Stimulated activated CD4-positive, alpha-beta T cell treated with anti-CD3 and anti-CD28 coated beads, TNF-alpha, amount 100 ng/mL, for 24 hours (primary cell): Measurements from ENCODE around the gene ANGPTL4.
"Not testable (repeated sequence)": the region's sequence is repeated elsewhere in the genome, so short reads cannot be mapped to it uniquely, and the experiment has no call there.

Experiments
- DNase-seq, 3 experiments: peaks; one replicate each; pipeline ENCODE4 v3.0.0-alpha.2; 2020; ENCODE audit warnings: low read depth in 3 of 3

ANGPTL4 gene

DNA sequence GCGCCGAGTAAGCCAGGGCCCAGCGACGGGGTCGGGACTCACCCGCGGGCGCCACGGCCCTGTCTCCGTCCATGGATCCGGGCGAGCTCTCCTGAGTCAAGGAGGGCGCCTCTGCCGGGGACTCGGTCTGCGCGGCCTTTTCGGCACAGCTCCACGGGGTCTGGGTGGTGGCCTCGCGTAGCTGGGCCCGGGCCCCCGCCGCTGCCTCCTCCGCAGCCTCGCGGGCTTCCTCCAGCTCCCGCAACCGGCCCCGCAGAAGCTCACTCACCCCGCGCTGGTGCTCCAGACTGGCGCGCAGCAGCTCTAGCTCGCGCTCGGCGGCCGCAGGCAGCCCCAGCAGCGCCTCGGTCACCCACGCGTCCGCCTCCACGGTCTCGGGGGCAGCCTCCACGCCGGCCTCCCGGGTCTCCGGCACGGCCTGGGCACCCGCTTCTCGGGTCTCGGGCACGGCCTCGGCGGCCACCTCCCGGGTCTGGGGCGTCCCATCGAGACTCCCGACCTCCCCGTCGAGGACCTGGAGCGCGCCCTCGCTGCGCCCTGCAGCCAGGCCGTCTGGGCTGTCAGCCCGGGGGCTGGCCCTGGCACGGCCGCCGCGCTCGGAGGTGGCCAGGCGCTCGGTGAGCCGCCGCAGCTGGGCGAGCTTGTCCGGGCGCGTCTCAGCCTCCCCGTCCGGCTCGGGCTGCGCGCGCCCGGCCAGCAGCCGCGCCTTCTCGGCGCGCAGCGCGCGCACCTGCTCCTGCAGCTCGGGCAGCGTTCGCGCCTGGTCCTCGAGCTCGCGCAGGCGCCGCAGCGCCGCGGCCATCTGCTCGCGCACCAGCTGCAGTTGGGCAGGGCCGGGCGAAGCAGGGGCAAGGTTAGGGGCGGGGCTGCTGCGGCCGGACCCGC, 29.3 kb upstream of the ANGPTL4 start:
- peak in 1 of 3 experiments; percentile 49 for DNase-seq

DNA sequence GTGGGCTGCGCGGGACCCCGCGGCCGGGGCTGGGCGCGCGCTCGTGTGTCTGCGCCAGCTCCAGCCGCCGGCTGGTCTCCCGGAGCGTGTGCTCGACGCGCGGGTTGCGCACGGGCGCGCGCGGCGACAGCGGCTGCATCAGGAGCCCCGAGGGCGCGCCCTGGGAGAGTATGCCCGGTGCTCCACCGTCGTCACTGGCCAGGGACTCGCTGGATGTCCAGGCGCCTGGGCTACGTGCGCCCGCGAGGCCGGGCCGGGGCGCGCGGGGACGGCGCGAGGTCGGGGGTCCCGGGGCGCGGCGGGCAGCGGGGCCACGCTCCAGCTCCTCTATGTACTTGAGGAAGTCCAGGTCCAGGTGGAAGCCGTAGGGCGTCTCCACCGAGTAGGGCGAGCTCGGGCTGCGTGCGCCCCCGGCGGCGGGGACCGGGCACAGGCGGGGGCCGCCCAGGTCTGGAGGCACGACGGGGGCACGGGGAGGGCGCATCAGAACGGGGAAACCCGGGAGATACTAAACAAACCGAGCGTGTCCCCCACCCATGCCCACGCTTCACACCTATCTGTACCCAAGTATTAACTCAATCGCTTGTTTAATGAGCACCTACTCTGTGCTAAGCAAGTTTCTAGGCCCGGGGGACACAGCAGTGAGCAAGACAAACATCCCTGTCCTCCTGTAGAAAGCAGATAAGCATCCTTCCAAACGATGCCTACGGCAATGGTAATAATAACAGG, 28.4 kb upstream of the ANGPTL4 start:
- peak in 1 of 3 experiments; percentile 34 for DNase-seq

DNA sequence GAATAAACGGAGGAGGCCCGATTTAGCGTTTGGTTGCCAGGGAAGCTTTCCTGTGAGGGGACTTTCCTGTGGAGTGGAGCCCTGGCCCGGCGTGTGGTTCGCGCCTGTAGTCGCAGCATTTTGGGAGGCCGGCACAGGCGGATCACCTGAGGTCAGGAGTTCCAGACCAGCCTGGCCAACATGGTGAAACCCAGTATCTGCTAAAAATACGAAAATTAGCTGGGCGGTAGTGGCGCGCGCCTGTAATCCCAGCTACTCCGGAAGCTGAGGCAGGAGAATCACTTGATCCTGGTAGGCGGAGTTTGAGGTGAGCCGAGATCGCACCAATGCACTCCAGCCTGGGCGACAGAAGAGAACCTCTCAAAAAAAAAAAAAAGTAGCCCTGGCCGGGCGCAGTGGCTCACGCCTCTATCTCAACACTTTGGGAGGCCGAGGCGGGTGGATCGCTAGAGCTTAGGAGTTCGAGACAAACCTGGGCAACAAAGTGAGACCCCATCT, 27.8 kb upstream of the ANGPTL4 start:
- DNase-seq: no peak

DNA sequence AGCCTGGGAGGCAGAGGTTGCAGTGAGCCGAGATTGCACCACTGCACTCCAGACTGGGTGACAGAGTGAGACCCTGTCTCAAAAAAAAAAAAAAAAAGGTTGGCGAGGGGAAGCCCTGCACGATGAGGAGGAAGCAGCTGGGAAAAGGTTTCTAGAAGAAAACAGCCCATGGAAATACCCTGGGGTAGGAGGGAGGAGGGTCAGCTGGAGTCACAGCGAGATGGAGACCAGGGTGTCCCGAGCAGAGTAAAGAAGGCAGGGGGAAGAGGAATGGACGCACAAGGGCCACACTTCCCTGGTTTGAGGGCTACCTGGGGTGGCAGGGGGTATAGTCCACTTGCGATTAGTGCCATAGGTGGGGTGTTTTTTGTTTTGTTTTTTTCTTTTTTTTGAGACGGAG, 27.3 kb upstream of the ANGPTL4 start:
- DNase-seq: no peak

DNA sequence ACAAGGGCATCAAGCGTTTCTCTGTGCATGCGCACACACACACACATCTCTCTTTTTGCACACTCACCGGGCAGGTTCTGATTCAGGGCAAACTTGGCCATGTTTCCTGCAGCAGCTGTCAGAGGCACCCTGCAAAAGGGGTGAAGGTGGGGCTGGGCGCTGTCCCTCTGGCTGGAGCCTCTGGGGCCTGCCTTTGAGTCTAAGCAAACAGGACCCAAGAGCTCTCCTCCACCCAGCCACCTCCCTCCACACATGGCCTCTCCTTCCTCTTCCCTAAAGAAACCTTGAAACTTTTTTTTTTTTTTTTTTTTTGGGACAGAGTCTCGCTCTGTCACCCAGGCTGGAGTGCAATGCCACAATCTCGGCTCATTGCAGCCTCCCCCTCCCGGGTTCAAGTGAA, 26.2 kb upstream of the ANGPTL4 start:
- no peak for DNase-seq

DNA sequence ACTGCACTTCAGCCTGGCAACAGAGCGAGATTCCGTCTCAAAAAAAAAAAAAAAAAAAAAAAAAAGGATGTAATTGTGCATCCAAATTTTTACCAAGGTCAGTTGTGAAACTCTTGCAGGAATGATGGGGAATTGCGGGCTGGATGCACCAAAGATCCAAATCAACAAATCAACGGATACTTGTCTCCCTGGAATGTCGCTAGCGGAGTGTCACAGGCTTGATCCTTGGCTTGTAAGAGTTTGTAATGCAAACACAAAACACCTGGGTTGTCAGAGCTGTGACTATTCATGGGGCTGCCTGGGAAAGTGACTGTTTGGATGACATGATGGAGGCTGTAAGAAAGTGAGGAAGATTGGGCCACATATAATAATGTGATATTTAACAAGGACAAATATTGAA, 25.1 kb upstream of the ANGPTL4 start:
- DNase-seq: no peak

DNA sequence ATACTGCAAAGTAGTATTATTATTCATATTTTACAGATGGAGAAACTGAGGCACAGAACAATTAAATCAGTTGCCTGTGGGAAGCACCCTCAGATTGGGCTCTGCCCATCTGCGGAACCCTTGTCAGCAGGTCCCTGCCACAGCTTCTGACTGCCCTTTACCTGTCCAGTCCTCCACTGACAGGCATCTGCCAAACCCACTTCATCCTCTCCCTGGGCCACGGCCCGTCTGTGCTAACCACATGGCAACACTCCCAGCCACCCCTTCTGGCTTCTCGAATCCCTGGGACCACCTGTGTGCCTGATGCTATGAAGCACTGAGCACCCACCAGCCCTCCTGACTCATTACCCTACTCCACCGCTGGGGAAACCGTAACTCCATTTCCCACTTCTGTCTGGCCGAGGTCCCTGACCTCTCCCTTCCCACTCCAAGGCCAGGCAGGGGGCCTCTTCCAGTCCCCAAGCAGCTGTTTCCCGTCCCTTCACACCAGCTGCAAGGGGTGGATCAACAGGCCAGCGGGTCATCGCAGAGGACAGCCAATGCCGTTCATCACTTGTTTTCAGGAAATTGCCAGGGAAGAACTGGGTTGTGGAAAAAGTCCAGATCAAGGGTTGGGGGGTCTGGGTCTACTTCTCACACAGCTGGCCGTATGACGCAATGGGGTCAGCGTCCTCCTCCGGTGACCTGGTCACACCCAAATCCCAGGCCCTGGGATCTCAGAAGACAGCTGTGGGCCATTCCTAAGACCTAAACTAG, 23.4 kb upstream of the ANGPTL4 start:
- no peak for DNase-seq

DNA sequence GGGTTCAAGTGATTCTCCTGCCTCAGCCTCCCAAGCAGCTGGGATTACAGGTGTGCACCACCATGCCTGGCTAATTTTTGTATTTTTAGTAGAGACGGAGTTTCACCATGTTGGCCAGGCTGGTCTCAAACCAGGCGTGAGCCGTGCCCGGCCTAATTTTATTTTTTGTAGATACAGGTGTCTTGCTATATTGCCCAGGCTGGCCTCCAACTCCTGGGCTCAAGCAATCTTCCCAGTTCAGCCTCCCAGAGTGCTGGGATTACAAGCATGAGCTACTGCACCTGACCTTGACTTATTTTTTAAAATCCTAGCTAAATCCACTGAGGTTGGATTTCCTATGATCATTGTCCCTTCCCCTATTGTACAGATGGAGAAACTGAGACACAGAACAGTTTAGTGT, 22.5 kb upstream of the ANGPTL4 start:
- not testable (repeated sequence) for DNase-seq

DNA sequence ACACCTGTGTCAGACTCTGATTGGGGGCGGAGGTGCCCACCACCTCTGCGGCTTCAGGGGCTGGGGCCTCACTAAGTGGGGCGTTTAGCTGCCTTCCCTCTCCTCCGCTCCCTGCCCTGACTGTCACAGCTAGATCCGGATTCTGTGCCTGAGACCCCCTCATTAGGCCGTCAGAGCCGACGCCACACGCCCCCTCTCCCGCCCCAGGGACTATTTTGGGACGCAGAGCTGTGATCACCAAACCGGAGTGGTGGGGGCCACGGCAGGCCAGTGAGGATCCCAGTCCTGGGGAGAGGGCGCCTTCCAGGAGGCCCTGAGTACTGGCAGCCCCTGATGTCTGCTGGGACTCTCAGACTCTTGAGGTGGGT, 21.7 kb upstream of the ANGPTL4 start:
- no peak for DNase-seq

DNA sequence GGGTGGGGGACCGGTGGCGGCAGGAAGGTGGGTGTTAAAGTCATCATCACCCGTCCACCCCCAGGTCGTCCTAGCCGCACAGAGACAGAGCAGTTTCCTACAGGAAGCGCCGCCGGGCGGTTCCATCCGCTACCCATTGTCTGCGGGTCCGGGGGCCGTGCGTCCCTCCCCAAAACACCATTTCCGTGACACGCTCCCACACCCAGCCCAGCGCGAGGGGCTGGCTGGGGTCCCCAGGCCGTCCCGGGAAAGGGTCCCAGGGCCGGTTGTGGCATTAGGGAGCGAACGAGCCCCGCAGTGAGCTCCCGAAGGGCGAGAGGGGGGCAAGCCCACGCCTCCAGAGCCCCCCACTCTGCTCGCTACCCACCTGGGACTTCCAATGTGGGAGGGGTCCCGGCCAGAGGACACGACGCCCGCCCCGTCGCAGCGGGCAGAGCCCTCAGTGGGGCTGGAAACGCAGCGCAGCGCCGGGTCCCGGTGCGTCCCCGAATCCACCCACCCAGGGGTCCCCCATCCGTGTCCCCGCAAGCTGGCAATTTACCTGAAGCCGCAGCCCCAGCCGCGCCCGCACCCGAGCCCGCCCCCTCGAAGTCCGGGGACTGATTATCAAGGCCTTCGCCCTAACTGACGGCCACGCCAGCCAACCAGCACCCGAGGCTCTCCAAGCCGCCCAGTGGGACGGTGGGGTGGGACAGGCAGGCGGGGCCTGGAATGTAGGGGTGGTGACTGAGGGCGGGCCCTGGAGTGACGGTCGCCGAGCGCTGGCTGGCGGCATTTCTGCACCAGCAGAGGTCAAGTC, 21.1 kb upstream of the ANGPTL4 start, which contains the start of gene KANK3:
TSS of gene KANK3 (minus strand) at position 579 of the 799 bp plus-strand sequence. CDS start 5,434 bp downstream, outside the sequence.
- DNase-seq: peak; percentile 82 to 95 (median 85)

DNA sequence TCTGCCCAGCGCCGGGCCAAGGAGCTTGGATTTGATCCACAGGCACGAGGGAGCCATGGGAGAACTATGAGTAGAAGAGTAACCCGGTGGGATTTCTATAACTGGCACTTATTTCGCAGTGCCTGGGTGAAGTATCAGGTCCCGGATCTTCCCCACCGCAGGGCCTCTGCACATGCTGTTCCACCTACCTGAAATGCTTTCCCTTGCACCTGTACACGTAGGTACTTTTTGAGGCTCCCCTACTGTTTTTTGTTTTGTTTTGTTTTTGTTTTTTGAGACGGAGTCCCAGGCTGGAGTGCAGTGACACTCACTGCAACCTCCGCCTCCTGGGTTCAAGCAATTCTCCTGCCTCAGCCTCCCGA, 20.5 kb upstream of the ANGPTL4 start:
- no peak for DNase-seq

DNA sequence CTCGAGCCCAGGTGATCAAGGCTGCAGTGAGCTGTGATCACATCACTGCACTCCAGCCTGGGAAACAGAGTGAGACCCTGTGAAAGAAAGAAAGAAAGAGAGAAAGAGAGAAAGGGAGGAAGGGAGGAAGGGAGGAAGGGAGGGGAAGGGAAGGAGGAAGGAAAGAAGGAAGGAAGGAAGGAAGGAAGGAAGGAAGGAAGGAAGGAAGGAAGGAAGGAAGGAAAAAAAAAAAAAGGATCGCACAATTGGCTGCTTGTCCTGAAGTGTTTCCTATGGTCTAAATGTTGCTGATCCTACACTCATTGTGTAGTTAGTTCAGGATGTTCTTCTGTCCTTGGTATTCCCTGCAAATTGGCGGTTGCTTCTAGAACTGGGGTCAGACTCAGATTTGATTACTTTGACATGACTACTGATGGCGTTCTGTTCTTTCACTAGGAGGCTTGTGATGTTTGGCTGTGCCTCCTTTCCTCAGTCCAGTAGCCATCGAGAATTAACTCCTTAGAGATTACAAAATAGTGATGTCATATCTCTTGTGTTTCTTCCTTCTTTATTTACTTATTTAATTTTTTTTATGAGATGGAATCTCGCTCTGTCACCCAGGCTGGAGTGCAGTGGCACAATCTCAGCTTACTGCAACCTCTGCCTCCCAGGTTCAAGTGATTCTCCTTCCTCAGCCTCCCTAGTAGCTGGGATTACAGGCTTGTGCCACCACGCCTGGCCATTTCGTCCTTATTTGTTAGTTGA, 14.2 kb upstream of the ANGPTL4 start:
- DNase-seq: not testable (repeated sequence)

DNA sequence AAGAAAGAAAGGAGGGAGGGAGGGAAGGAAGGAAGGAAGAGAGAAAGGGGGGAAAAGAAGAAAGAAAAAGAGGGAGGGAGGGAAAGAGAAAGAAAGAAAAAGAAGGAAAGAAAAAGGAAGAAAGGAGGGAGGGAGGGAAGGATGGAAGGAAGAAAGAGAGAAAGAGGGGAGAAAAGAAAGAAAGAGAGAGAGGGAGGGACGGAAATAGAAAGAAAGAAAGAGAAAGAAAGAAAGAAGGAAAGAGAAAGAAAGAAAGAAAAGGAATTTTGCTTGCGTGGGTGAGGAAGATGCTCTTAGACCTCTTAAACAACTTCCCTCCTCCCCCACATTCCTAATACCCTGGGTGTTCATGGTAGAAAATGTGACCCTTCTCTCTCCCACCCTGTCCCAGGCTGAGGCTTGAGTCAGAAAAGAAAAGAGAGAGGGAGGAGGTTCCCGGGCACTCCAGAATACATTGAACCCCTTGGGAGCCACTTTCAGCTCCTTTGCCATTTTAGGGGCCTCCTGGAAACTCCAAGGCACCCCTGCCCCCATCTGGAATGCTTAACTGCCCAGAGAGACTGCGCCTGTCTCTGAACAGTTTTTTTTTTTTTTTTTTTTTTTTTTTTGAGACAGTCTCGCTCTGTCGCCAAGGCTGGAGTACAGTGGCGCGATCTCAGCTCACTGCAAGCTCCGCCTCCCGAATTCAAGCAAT, 11.7 kb upstream of the ANGPTL4 start:
- DNase-seq: no peak

DNA sequence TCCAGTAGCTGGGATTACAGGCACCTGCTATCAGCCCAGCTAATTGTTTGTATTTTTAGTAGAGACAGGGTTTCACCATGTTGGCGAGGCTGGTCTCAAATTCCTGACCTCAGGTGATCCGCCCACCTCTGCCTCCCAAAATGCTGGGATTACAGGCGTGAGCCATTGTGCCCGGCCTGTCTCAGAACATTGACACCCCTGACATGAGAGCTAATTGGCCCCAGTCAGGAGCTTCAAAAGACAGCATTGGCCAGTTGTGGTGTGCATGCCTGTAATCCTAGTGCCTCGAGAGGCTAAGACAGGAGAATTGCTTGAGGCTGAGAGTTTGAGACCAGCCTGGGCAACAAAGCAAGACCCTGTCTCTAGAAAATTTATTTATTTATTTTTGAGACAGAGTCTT, 11.1 kb upstream of the ANGPTL4 start:
- not testable (repeated sequence) for DNase-seq

DNA sequence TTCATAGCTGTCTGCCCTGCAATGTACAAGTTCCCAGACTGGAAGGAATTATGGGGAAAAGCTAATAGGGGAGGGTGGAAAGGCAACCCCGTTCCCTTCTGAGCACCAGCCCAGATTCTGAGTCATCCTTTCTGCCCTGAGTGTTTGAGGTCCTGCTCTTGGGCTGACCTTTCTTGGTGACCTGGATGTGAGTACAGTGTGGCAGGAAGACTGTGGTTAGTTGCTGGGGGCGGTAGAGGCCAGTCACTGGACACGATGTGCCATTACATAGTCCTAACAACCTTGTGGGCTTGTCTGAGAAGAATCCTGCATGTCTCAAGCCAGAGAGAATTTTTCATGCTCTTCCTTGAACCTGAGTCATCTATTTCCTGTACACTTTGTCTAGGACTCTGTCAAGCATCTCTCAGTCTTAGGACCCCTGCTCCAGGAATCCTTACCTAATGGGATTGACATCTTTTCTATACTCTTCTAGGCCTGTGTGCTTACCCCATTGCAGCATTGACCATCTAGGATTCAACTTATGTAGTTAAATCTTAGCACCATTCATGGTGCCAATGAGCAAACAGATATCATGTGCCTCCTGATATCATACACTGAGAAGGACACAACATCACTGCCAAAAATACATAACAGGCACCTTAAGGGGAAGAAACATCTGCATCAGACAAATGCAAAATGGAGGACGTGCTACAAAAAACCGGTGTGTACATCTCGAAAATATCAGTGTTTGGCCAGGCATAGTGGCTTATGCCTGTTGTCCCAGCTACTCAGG, 8.1 kb upstream of the ANGPTL4 start:
- DNase-seq: no peak

DNA sequence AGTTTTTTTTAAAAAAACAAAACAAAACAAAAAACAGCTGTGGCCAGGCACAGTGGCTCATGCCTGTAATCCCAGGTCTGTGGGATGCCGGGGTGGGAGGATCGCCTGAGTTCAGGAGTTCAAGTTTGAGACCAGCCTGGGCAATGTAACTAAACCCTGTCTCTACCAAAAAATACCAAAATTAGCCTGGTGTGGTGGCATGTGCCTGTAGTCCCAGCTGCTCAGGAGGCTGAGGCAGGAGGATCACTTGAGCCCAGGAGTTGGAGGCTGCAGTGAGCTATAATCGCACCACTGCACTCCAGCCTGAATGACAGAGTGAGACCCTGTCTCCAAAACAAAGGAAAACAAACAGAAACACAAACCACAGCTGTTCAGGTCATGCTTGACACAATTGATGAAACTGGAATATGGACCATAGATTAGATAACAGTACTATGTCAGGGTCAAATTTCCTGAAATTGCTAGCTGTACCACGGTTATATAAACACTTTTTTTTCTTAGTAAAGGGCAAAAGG, 6.9 kb upstream of the ANGPTL4 start:
- DNase-seq: no peak

DNA sequence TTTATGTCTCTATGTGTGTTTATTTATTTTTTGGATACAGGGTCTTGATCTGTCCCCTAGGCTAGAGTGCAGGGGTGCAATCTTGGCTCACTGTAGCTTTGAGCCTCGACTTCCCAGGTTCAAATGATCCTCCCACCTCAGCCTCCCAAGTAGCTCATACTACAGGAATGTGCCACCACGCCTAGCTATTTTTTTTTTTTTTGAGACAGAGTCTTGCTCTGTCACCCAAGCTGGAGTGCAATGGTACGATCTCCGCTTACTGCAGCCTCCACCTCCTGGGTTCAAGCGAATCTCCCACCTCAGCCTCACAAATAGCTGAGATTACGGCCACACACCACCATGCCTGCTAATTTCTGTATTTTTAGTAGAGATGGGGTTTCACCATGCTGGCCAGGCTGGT, 5.0 kb upstream of the ANGPTL4 start:
- DNase-seq: no peak

DNA sequence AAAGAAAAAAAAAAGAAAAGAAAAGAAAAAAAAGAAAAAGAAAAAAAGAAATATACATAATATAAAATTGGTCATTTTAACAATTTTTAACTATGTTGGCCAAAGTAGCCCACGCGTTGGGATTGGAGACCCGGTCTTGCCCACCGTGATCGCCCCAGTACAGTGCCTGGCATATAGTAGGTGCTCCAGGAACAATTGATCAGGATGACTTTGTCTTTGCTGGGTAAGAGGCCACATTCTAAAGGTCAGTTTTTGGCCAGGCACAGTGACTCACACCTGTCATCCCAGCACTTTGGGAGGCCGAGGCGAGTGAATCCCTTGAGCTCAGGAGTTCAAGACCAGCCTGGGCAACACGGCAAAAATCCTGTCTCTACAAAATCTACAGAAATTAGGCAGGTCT, 3.8 kb upstream of the ANGPTL4 start:
- no peak for DNase-seq
